OCI-LY3 (cell line): ENCODE results near the gene ISYNA1.

Experiments
- H2AFZ ChIP-seq: fragments of 200-600, 300-600 bp; shearing (Covaris generic); 2 replicates; pipeline ENCODE4 v1.6.0; 2014; ENCODE audit warnings: antibody characterized with exemption, low read depth, low read length
- H3K27ac ChIP-seq: fragments of 200-600, 300-600 bp; sonication (generic); 2 replicates; pipeline ENCODE4 v1.5.1; 2014; ENCODE audit warnings: mild to moderate bottlenecking, low read length, moderate library complexity, mixed read lengths
- H3K27me3 ChIP-seq: fragments of 200-600, 300-600 bp; sonication (generic); 2 replicates; pipeline ENCODE4 v1.6.1; 2014; ENCODE audit warnings: low read depth, low read length, mixed read lengths
- H3K36me3 ChIP-seq: fragments of 200-600, 300-600 bp; sonication (generic); replicated peaks from 2 replicates; pipeline ENCODE3; 2014; ENCODE audit warnings: low read depth, low read length, mixed read lengths
- H3K4me1 ChIP-seq: fragments of 300-600, 200-600 bp; sonication (generic); 2 replicates; pipeline ENCODE4 v1.6.1; 2014; ENCODE audit warnings: low read length, mixed read lengths
- H3K4me2 ChIP-seq: fragments of 200-600, 300-600 bp; sonication (generic); 2 replicates; pipeline ENCODE4 v1.6.1; 2014; ENCODE audit warnings: low read length, mixed read lengths
- H3K4me3 ChIP-seq: fragments of 300-600, 200-600 bp; sonication (generic); 2 replicates; pipeline ENCODE4 v1.5.1; 2014; ENCODE audit warnings: antibody characterized with exemption, mild to moderate bottlenecking, low read length, moderate library complexity
- H3K79me2 ChIP-seq: fragments of 300-600, 200-600 bp; shearing (Covaris generic); 2 replicates; pipeline ENCODE4 v1.6.1; 2014; ENCODE audit warnings: mild to moderate bottlenecking, low read length, mixed read lengths
- H3K9ac ChIP-seq: fragments of 300-600, 200-600 bp; shearing (Covaris generic); 2 replicates; pipeline ENCODE4 v1.6.0; 2014; ENCODE audit warnings: mild to moderate bottlenecking, low read length, moderate library complexity
- H3K9me3 ChIP-seq: fragments of 200-600, 300-600 bp; shearing (Covaris generic); 2 replicates; pipeline ENCODE4 v1.6.1; 2014; ENCODE audit warnings: low read length, mixed read lengths; ENCODE audit not compliant: insufficient read depth
- H4K20me1 ChIP-seq: fragments of 200-600, 300-600 bp; sonication (generic); 2 replicates; pipeline ENCODE4 v1.6.1; 2016; ENCODE audit warnings: low read length, mixed read lengths; ENCODE audit not compliant: insufficient read depth
- EZH2phosphoT487 ChIP-seq: fragments of 200-600 bp; shearing (Covaris generic); IDR thresholded peaks from 2 replicates; pipeline ENCODE4 v1.6.1; 2018; ENCODE audit warnings: antibody characterized with exemption, mixed run types, low read depth
- TF ChIP-seq, protein P1 (sequence below): fragments of 200-600, 300-600 bp; sonication (generic); IDR thresholded peaks from 2 replicates; pipeline ENCODE4 v1.5.1; 2014; ENCODE audit warnings: antibody characterized with exemption, low read length, low read depth

Gene ISYNA1

DNA sequence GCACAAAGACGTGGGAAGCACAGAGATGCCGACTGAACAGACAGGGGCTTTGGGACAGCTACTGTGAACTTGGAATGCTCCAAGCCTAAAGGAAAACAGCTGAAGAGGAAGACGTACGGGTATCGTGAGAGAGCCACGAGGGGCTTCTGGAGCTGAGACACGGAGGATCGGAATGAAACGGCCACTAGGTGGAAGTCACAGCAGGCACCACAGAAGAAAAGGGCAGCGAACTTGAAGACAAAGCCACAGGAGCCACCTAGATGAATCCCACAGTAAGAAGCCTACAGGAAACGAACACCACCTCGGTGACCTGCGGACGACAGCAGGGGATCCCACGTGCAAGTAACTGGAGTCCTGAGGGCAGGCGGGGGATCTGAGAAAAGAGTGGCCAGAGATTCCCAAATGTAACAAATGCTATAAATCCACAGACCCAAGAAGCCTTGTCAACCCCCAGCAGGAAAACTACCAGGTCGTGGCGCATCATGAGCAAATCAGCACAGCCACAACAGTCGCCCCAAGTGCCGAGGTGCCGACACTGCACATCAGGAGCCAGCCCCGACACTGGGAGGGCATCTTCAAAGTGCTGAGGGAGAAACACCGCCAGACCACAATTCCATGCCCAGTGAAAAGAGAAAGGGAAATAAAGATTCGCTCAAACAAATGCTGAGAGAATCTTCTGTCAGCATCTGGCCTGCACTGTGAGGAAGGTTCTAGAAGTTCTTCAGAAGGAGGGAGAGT lies 39.3 kb upstream of the ISYNA1 start:
- H2AFZ ChIP-seq: no peak overlapping the region
- TF ChIP-seq, protein P1, sequence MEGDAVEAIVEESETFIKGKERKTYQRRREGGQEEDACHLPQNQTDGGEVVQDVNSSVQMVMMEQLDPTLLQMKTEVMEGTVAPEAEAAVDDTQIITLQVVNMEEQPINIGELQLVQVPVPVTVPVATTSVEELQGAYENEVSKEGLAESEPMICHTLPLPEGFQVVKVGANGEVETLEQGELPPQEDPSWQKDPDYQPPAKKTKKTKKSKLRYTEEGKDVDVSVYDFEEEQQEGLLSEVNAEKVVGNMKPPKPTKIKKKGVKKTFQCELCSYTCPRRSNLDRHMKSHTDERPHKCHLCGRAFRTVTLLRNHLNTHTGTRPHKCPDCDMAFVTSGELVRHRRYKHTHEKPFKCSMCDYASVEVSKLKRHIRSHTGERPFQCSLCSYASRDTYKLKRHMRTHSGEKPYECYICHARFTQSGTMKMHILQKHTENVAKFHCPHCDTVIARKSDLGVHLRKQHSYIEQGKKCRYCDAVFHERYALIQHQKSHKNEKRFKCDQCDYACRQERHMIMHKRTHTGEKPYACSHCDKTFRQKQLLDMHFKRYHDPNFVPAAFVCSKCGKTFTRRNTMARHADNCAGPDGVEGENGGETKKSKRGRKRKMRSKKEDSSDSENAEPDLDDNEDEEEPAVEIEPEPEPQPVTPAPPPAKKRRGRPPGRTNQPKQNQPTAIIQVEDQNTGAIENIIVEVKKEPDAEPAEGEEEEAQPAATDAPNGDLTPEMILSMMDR: no peak
- no peak for TF ChIP-seq EZH2phosphoT487
- no peaks in the 10 kb centered on the region for H3K27me3 ChIP-seq
- no peak overlapping the region for H3K4me2 ChIP-seq
- no peak overlapping the region for H3K27ac ChIP-seq
- peaks cover 93% of the 10 kb centered on the region for H4K20me1 ChIP-seq
- H3K4me1 ChIP-seq: peaks cover 21% of the 10 kb centered on the region
- no peak overlapping the region for H3K9ac ChIP-seq
- H3K36me3 ChIP-seq: peaks cover 10% of the 10 kb centered on the region
- no peak overlapping the region for H3K4me3 ChIP-seq
- H3K79me2 ChIP-seq: peaks cover 97% of the 10 kb centered on the region
- H3K9me3 ChIP-seq: no peaks in the 10 kb centered on the region

DNA sequence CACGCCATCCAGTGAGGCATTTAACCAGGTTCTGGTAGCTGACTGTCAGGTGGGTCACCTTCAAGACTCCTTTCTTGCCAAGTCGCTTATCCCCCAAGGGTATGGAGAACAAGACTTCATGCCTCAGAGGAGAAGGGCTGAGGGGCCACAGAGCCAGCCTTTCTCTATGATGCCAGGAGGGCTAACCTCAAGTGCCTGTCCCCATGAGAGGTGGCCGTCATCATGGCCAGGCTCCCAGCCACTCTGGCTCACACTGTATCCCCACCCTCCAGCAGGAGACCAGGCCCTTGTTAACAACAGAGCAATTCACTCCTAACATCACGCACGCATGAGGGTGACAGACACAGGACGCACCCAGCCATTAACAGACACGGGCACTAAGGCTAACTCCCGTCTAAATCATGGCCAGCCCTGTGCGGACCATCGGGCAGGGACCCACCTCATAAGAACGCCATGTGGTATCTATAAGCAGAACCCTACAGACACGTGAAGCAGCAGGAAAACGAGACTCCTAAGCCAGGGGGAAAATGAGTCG lies 38.6 kb upstream of the ISYNA1 start:
- Histone ChIP-seq H3K4me2 (no peak overlapping the region), H2AFZ (no peak overlapping the region), H3K9ac (no peak overlapping the region), H4K20me1 (peaks cover 94% of the 10 kb centered on the region), H3K79me2 (peaks cover 94% of the 10 kb centered on the region), H3K9me3 (no peaks in the 10 kb centered on the region), H3K27ac (no peak overlapping the region), H3K4me3 (no peak overlapping the region), H3K27me3 (no peaks in the 10 kb centered on the region), H3K4me1 (peaks cover 21% of the 10 kb centered on the region), H3K36me3 (peaks cover 10% of the 10 kb centered on the region)
- TF ChIP-seq, protein P1: no peak
- TF ChIP-seq EZH2phosphoT487: no peak

DNA sequence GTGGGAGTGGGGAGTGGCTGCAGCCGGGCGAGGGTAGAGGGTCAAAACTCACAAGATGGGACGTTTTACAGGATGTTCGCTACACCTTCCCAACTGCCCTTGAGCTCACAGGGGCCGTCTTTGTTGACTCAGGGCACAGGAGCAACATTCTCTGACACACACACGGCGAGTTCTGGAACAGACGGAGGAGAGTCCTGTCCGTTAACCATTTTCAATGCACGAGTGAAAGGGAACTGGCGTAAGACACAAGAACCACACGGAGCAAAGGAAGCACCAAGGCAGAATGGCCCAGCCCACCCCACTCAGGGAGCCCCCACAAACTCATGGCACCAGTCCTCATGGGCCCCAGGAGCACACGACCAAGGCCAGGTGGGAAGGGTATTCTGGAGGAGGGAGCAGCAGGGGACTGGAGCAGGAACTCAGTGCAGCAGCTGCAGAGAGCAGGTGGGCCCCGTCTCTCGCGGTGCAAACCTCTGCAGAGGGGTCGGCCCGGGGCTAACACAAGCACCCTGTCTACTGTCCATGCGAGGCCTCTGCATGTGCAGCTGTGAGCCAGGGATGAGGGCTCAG lies 37.9 kb upstream of the ISYNA1 start:
- no peaks in the 10 kb centered on the region for H3K27me3 ChIP-seq
- H3K36me3 ChIP-seq: peaks cover 13% of the 10 kb centered on the region
- no peak overlapping the region for H3K4me2 ChIP-seq
- peaks cover 21% of the 10 kb centered on the region for H3K4me1 ChIP-seq
- no peak overlapping the region for H3K27ac ChIP-seq
- TF ChIP-seq, protein P1: no peak
- no peak for TF ChIP-seq EZH2phosphoT487
- peaks cover 87% of the 10 kb centered on the region for H3K79me2 ChIP-seq
- H3K9me3 ChIP-seq: no peaks in the 10 kb centered on the region
- no peak overlapping the region for H3K4me3 ChIP-seq
- H3K9ac ChIP-seq: no peak overlapping the region
- peaks cover 91% of the 10 kb centered on the region for H4K20me1 ChIP-seq
- H2AFZ ChIP-seq: no peak overlapping the region

DNA sequence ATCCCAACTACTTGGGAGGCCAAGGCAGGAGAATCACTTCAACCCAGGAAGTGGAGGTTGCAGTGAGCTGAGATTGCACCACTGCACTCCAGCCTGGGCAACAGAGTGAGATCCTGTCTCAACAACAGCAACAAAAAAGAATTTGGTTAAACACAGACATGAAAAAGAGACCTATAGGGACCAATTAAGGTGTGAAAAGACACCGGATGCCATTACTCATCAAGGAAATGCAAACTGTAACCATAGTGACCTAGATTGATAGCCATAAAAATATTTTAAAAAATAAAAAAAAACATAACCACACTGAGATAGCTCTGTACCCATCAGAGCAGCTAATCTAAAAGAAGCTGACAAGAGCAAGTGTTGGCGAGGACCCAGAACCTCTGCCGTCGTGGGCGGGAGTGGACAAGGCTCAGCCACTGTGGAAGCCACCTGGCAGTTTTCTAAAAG lies 37.1 kb upstream of the ISYNA1 start:
- H4K20me1 ChIP-seq: peaks cover 93% of the 10 kb centered on the region
- no peak overlapping the region for H3K27ac ChIP-seq
- peaks cover 84% of the 10 kb centered on the region for H3K79me2 ChIP-seq

More for the DNA sequence above, 37.1 kb upstream of the ISYNA1 start:
- Histone ChIP-seq H3K4me1 (peaks cover 19% of the 10 kb centered on the region), H3K9me3 (no peaks in the 10 kb centered on the region), H3K9ac (no peak overlapping the region), H3K4me2 (no peak overlapping the region), H3K27me3 (no peaks in the 10 kb centered on the region), H3K36me3 (peaks cover 18% of the 10 kb centered on the region), H2AFZ (no peak overlapping the region), H3K4me3 (no peak overlapping the region)
- TF ChIP-seq EZH2phosphoT487: no peak
- TF ChIP-seq, protein P1: no peak
